IMR-90 (cell line): ENCODE data around the gene CIAO2B. TPM values are rescaled to one million over a fixed set of nuclear protein-coding genes. Genes with fewer than 3 reads are reported as not detected.
A peak's percentile ranks its signal among the peaks of the same experiment; 100 is the strongest.

Experiments
- ATAC-seq: fragments of 200-7000 bp; cut with Tn5 transposase; 2 replicates; pipeline ENCODE4 v1.9.1; 2020; ENCODE audit warnings: low read depth, mild to moderate bottlenecking, moderate library complexity
- BruUV-seq: library from RNA; stranded (reverse); fragments of 400-500 nt; replicated peaks from 2 replicates; lab custom pipeline; 2021; lab: Mats Ljungman, UMichigan
- CTCF ChIA-PET: fragments of 300-600 bp; formaldehyde crosslinking; extraction: SDS; loops from one replicate; lab custom pipeline; 2021; ENCODE audit warnings: antibody characterized with exemption; lab: Yijun Ruan, JAX
- POLR2A ChIA-PET: fragments of 300-600 bp; sonication (Branson Sonifier 250); formaldehyde crosslinking; loops from one replicate; lab custom pipeline; 2022; ENCODE audit warnings: antibody characterized with exemption; ENCODE audit not compliant: unreplicated experiment; lab: Charles Lee
- DNase-seq: peaks from one replicate; pipeline ENCODE4 v3.0.0; 2013
- H2AFZ ChIP-seq: replicated peaks from 2 replicates; pipeline ENCODE3; 2013; ENCODE audit warnings: low read length, mild to moderate bottlenecking; ENCODE audit not compliant: poor library complexity
- H2AK5ac ChIP-seq: 2 replicates; pipeline ENCODE4 v1.6.1; 2013; ENCODE audit warnings: low read depth, low read length, inconsistent platforms
- H2AK9ac ChIP-seq: replicated peaks from 2 replicates; pipeline ENCODE3; 2013; ENCODE audit warnings: mild to moderate bottlenecking, low read depth, low read length, moderate library complexity; ENCODE audit not compliant: poor library complexity
- H2BK120ac ChIP-seq: 2 replicates; pipeline ENCODE4 v1.6.1; 2013; ENCODE audit warnings: low read depth, low read length, inconsistent platforms
- H2BK15ac ChIP-seq: 3 replicates; pipeline ENCODE4 v1.6.1; 2013; ENCODE audit warnings: low read depth, low read length, inconsistent platforms
- H2BK20ac ChIP-seq: 2 replicates; pipeline ENCODE4 v1.6.1; 2013; ENCODE audit warnings: low read depth, mild to moderate bottlenecking, inconsistent platforms, low read length, moderate library complexity
- H2BK5ac ChIP-seq: 2 replicates; pipeline ENCODE4 v1.6.1; 2013; ENCODE audit warnings: mild to moderate bottlenecking, low read depth, low read length, inconsistent platforms; ENCODE audit not compliant: poor library complexity, severe bottlenecking
- H3K14ac ChIP-seq: replicated peaks from 2 replicates; pipeline ENCODE4 v1.6.1; 2013; ENCODE audit warnings: low read depth, low read length, inconsistent platforms
- H3K18ac ChIP-seq: 2 replicates; pipeline ENCODE4 v1.6.1; 2013; ENCODE audit warnings: low read depth, low read length, control low read depth
- H3K23ac ChIP-seq: 2 replicates; pipeline ENCODE4 v1.6.1; 2013; ENCODE audit warnings: low read depth, low read length, inconsistent platforms
- H3K27ac ChIP-seq: 2 replicates; pipeline ENCODE4 v1.5.1; 2013; ENCODE audit warnings: mild to moderate bottlenecking, control low read depth, low read length; ENCODE audit not compliant: insufficient read depth
- H3K27me3 ChIP-seq: 2 replicates; pipeline ENCODE4 v1.6.1; 2013; ENCODE audit warnings: low read length; ENCODE audit not compliant: control insufficient read depth, insufficient read depth
- H3K36me3 ChIP-seq: 2 replicates; pipeline ENCODE4 v1.6.1; 2013; ENCODE audit warnings: low read length, mixed read lengths; ENCODE audit not compliant: control insufficient read depth, insufficient read depth
- H3K4ac ChIP-seq: 2 replicates; pipeline ENCODE4 v1.6.1; 2013; ENCODE audit warnings: low read depth, low read length, inconsistent platforms
- H3K4me1 ChIP-seq: 2 replicates; pipeline ENCODE4 v1.6.1; 2013; ENCODE audit warnings: low read length, mixed read lengths; ENCODE audit not compliant: control insufficient read depth, insufficient read depth
- H3K4me2 ChIP-seq: 2 replicates; pipeline ENCODE4 v1.6.1; 2013; ENCODE audit warnings: low read depth, mild to moderate bottlenecking, control low read depth, low read length, moderate library complexity
- H3K4me3 ChIP-seq: 2 replicates; pipeline ENCODE4 v1.5.1; 2013; ENCODE audit warnings: low read depth, mild to moderate bottlenecking, control low read depth, low read length, moderate library complexity; ENCODE audit not compliant: insufficient read depth
- H3K56ac ChIP-seq: 2 replicates; pipeline ENCODE4 v1.6.1; 2013; ENCODE audit warnings: low read length, inconsistent platforms; ENCODE audit not compliant: insufficient read depth; ENCODE audit errors: extremely low read depth
- H3K79me1 ChIP-seq, 2 experiments: 2 replicates each; pipeline ENCODE4 v1.6.1; 2013; ENCODE audit warnings: low read length in 2 of 2, inconsistent platforms in 1 of 2, low read depth in 1 of 2
- H3K9ac ChIP-seq: 2 replicates; pipeline ENCODE4 v1.6.1; 2013; ENCODE audit warnings: low read depth, low read length, control low read depth
- H3K9me1 ChIP-seq: 2 replicates; pipeline ENCODE4 v1.6.1; 2013; ENCODE audit warnings: low read length, inconsistent platforms; ENCODE audit not compliant: insufficient read depth
- H3K9me3 ChIP-seq: 2 replicates; pipeline ENCODE4 v1.6.1; 2013; ENCODE audit warnings: low read length; ENCODE audit not compliant: control insufficient read depth, insufficient read depth
- H4K20me1 ChIP-seq: 2 replicates; pipeline ENCODE4 v1.6.1; 2013; ENCODE audit warnings: low read length, inconsistent platforms; ENCODE audit not compliant: insufficient read depth
- H4K5ac ChIP-seq: 2 replicates; pipeline ENCODE4 v1.6.1; 2013; ENCODE audit warnings: mild to moderate bottlenecking, low read depth, low read length, control low read depth
- H4K8ac ChIP-seq, 2 experiments: 2 replicates each; pipeline ENCODE4 v1.6.1; 2013; ENCODE audit warnings: low read depth in 2 of 2, low read length in 2 of 2, control low read depth in 1 of 2, inconsistent platforms in 1 of 2
- H4K91ac ChIP-seq: 2 replicates; pipeline ENCODE4 v1.6.1; 2013; ENCODE audit warnings: low read depth, low read length, inconsistent platforms; ENCODE audit not compliant: insufficient read depth
- BHLHE40 ChIP-seq: fragments of 150-350 bp; IDR thresholded peaks from 2 replicates; pipeline ENCODE4 v1.6.1; 2016; ENCODE audit warnings: mild to moderate bottlenecking, low read depth, low read length
- CEBPB ChIP-seq: IDR thresholded peaks from 2 replicates; pipeline ENCODE4 v1.6.1; 2012; ENCODE audit warnings: low read depth, low read length, improper control_type of control experiment
- CHD1 ChIP-seq: IDR thresholded peaks from 2 replicates; pipeline ENCODE4 v1.6.1; 2012; ENCODE audit warnings: low read depth, low read length, improper control_type of control experiment
- FOS ChIP-seq: fragments of 150-350 bp; IDR thresholded peaks from 2 replicates; pipeline ENCODE4 v1.6.1; 2016; ENCODE audit warnings: low read depth, low read length
- MXI1 ChIP-seq: IDR thresholded peaks from 2 replicates; pipeline ENCODE4 v1.6.1; 2012; ENCODE audit warnings: low read depth, mild to moderate bottlenecking, low read length, moderate library complexity, borderline replicate concordance
- POLR2A ChIP-seq: IDR thresholded peaks from 2 replicates; pipeline ENCODE4 v1.6.1; 2012; ENCODE audit warnings: mild to moderate bottlenecking, low read depth, low read length
- RAD21 ChIP-seq: IDR thresholded peaks from 2 replicates; pipeline ENCODE4 v1.6.1; 2012; ENCODE audit warnings: low read length, improper control_type of control experiment
- RCOR1 ChIP-seq: IDR thresholded peaks from 2 replicates; pipeline ENCODE4 v1.6.1; 2012; ENCODE audit warnings: mild to moderate bottlenecking, low read length, improper control_type of control experiment; ENCODE audit not compliant: insufficient replicate concordance
- WGBS, 2 experiments: methylation state at CpG; one replicate each; pipeline versions ENCODE4 v1.1.5 to v1.1.7; 2013; ENCODE audit warnings: missing lambda C conversion rate in 2 of 2; ENCODE audit not compliant: insufficient read length in 1 of 2; ENCODE audit errors: extremely low coverage in 2 of 2; 5-methylcytosine and 5-hydroxymethylcytosine counted together
- dilution Hi-C: fragments of 300-500 bp; cut with HindIII; formaldehyde crosslinking; loops from one replicate; pipeline ENCODE4 v1.14.3; 2018; ENCODE audit warnings: low sequenced_read_pairs; ENCODE audit not compliant: unreplicated experiment
- in situ Hi-C: fragments of 300-500 bp; cut with MboI; formaldehyde crosslinking; loops from 3 replicates; pipeline ENCODE4 v1.14.3; 2019; ENCODE audit warnings: low sequenced_read_pairs, inconsistent platforms, mixed read lengths
- intact Hi-C: fragments of 100-400 bp; cut with micrococcal nuclease; formaldehyde crosslinking; loops from 2 replicates; pipeline ENCODE4 v1.10.0; 2022
- polyA plus RNA-seq, 3 experiments: library from polyadenylated mRNA; depleted of rRNA; stranded (reverse); fragments of >200 nt; gene quantifications; 2 replicates each; pipeline ENCODE4 v1.2.3, GENCODE V29; 2012; ENCODE audit warnings: low replicate concordance in 1 of 3
- total RNA-seq: library from RNA; depleted of rRNA; stranded (reverse); fragments of >200 nt; gene quantifications from 2 replicates; pipeline ENCODE4 v1.2.3, GENCODE V29; 2012
- TF ChIP-seq, protein P1 (sequence below): conservative IDR thresholded peaks from 2 replicates; pipeline ENCODE4 v1.5.1; 2012; ENCODE audit warnings: mild to moderate bottlenecking, low read depth, low read length, improper control_type of control experiment
- TF ChIP-seq, protein P2 (sequence below): fragments of 150-350 bp; IDR thresholded peaks from 2 replicates; pipeline ENCODE4 v1.6.1; 2017; ENCODE audit warnings: mild to moderate bottlenecking, antibody characterized with exemption, low read length, low read depth

CIAO2B gene
- total and polyA plus RNA-seq, 2 of the 4 experiments (the other 2 are of a cell fraction) = 148 to 234 TPM

DNA sequence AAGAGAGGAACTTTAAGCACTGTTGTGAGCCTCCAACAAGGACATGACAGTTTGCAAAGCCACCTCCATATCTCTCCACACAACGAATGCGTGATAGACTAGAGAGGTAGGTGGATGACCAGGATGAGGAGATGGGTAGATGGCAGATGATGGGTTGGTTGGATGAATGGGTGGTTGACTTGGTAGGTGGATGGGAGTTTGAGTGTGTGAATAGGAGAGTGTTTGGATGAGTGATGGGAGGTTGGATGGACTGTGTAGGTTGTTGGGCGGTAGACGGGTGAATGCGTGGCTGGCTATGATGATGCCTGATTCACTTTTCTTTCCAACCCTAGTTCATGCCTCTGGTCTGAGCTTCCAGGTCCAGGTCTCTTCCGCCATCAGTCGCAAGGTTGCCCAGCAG lies 19.7 kb downstream of the CIAO2B start:
- H4K20me1 ChIP-seq = no peaks in the 10 kb centered on the region
- TF ChIP-seq CEBPB (no peak), BHLHE40 (no peak), FOS (no peak), MXI1 (no peak), RCOR1 (no peak), RAD21 (no peak), POLR2A (no peak), CHD1 (no peak)
- TF ChIP-seq, protein P1, sequence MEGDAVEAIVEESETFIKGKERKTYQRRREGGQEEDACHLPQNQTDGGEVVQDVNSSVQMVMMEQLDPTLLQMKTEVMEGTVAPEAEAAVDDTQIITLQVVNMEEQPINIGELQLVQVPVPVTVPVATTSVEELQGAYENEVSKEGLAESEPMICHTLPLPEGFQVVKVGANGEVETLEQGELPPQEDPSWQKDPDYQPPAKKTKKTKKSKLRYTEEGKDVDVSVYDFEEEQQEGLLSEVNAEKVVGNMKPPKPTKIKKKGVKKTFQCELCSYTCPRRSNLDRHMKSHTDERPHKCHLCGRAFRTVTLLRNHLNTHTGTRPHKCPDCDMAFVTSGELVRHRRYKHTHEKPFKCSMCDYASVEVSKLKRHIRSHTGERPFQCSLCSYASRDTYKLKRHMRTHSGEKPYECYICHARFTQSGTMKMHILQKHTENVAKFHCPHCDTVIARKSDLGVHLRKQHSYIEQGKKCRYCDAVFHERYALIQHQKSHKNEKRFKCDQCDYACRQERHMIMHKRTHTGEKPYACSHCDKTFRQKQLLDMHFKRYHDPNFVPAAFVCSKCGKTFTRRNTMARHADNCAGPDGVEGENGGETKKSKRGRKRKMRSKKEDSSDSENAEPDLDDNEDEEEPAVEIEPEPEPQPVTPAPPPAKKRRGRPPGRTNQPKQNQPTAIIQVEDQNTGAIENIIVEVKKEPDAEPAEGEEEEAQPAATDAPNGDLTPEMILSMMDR = no peak
- TF ChIP-seq, protein P2, sequence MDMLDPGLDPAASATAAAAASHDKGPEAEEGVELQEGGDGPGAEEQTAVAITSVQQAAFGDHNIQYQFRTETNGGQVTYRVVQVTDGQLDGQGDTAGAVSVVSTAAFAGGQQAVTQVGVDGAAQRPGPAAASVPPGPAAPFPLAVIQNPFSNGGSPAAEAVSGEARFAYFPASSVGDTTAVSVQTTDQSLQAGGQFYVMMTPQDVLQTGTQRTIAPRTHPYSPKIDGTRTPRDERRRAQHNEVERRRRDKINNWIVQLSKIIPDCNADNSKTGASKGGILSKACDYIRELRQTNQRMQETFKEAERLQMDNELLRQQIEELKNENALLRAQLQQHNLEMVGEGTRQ = no peak
- no peak overlapping the region for H3K27ac ChIP-seq
- CTCF ChIA-PET = no interaction called here
- in situ Hi-C loops (no loop called here), dilution Hi-C loops (no loop called here), intact Hi-C loops (no loop called here)
- no TSS peak for BruUV-seq
- no peak overlapping the region for H4K5ac ChIP-seq
- H2BK15ac ChIP-seq = no peak overlapping the region
- no peak overlapping the region for H3K4me2 ChIP-seq
- no peak overlapping the region for H2BK5ac ChIP-seq
- H2AK5ac ChIP-seq = no peak overlapping the region
- no peak overlapping the region for H3K23ac ChIP-seq
- no peak for ATAC-seq
- H4K8ac ChIP-seq = no peak overlapping the region
- no peak overlapping the region for H3K9ac ChIP-seq
- H3K4me3 ChIP-seq = no peak overlapping the region
- H2BK120ac ChIP-seq = no peak overlapping the region
- H3K4me1 ChIP-seq = no peaks in the 10 kb centered on the region
- H3K14ac ChIP-seq = no peak overlapping the region
- H3K56ac ChIP-seq = no peak overlapping the region
- H3K27me3 ChIP-seq = peaks cover 39% of the 10 kb centered on the region
- no peaks in the 10 kb centered on the region for H3K36me3 ChIP-seq
- no peak overlapping the region for H2BK20ac ChIP-seq
- no peaks in the 10 kb centered on the region for H3K9me3 ChIP-seq
- no peak for DNase-seq
- no CpG with 5 or more reads among the region's 7 CpGs for WGBS, 2 experiments
- POLR2A ChIA-PET = no interaction called here
- no peak overlapping the region for H3K4ac ChIP-seq
- no peaks in the 10 kb centered on the region for H3K9me1 ChIP-seq
- H4K91ac ChIP-seq = no peak overlapping the region
- no peak overlapping the region for H3K18ac ChIP-seq
- H2AFZ ChIP-seq = no peak overlapping the region
- H3K79me1 ChIP-seq = no peaks in the 10 kb centered on the region
- H2AK9ac ChIP-seq = peak overlapping the region; percentile 50
